ENCODE results near the gene TKTL1.
A peak's percentile ranks its signal among the peaks of the same experiment; 100 is the strongest.

The TKTL1 gene

GRCh38 chrX:154307202-154307601 is 11.6 kb downstream of the TKTL1 start:
- no peak for DNase-seq (ENCODE audit: low read depth)
- no peak overlapping the region for H3K4me3 ChIP-seq (ENCODE audit: low read depth, low read length)
- TF ChIP-seq, protein P1, sequence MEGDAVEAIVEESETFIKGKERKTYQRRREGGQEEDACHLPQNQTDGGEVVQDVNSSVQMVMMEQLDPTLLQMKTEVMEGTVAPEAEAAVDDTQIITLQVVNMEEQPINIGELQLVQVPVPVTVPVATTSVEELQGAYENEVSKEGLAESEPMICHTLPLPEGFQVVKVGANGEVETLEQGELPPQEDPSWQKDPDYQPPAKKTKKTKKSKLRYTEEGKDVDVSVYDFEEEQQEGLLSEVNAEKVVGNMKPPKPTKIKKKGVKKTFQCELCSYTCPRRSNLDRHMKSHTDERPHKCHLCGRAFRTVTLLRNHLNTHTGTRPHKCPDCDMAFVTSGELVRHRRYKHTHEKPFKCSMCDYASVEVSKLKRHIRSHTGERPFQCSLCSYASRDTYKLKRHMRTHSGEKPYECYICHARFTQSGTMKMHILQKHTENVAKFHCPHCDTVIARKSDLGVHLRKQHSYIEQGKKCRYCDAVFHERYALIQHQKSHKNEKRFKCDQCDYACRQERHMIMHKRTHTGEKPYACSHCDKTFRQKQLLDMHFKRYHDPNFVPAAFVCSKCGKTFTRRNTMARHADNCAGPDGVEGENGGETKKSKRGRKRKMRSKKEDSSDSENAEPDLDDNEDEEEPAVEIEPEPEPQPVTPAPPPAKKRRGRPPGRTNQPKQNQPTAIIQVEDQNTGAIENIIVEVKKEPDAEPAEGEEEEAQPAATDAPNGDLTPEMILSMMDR (conservative IDR thresholded peaks at IDR 0.05; ENCODE audit: low read depth, low read length) = no peak

DNA sequence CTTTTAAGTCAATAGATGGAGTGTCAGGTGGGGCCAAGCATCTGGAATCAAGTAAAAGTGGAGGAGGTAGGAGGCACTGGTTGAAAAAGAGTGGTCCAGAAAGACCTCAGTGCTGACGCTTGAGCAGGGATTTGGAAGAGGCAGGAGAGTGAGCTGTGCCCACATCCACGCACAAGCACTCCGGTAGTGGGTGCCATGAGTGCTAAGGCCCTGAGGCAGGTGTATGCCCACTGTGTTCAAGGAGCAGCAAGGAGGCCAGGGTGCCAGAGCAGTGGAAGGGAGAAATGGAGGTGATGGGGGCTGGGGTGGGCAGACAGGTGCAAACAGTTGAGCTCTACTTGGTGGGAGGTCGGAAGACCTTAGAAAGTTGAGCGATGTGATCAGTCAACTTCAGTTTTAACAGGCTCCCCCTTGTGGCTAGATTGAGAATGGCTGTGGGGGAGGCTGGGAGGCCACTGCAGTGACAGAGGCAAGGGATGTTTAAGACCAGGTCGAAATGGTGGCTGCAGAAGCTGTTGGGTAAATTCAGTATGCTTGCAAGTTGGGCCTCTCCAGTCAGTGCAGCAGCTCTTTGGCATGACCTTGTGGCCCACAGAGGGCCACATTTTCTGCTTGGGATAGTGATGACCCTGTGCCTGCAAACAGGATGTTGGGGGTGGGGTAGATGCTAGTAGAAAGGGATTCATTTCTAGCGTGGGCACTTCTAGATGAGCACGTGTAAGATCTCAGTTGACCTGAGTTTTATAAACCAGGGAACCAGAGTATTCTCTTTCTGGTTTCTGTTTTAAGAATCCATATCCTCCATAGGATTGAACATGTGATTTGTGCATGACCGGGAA is 12.7 kb downstream of the TKTL1 start:
- TF ChIP-seq, protein P1 (conservative IDR thresholded peaks at IDR 0.05; ENCODE audit: low read depth, low read length) = peak; percentile 75
- no peak overlapping the region for H3K4me3 ChIP-seq (ENCODE audit: low read depth, low read length)
- peak; percentile 52 for DNase-seq (ENCODE audit: low read depth)

DNA sequence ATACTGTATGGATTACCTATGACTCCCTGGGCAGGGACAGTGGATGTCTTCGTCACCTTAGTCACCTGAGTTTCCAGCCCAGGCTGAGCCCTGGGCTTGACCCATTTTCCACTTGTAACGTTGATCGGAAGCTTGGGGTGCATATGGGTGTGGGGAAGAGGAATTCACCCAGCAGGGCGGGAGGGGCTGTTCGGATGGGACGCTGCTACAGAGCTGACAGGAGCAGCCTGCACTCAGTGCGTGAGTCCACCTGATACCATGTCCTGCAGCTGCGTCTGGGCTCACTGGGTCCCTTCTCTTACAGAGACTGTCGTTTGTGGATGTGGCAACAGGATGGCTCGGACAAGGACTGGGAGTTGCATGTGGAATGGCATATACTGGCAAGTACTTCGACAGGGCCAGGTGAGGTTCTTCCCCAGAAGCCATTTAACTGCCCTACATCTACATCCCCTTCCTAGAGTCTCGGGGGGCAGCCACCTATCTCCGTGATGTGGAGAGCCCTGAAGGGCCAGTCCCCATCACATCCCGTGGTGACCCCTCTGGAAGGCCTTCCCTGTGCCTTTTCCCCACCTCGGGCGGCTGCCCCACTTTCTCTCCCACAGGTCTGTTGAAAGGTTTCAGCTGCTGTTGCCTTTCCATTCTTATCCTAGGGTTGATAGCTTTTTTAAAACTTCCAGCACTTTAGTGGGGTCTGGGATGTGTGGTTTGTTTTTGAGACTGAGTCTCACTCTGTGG is 13.6 kb downstream of the TKTL1 start:
- no peak overlapping the region for H3K4me3 ChIP-seq (ENCODE audit: low read depth, low read length)
- no peak for DNase-seq (ENCODE audit: low read depth)
- TF ChIP-seq, protein P1 (conservative IDR thresholded peaks at IDR 0.05; ENCODE audit: low read depth, low read length) = no peak

- DNase-seq (ENCODE audit: low read depth) = no peak
- H3K4me3 ChIP-seq (ENCODE audit: low read depth, low read length) = no peak overlapping the region
- TF ChIP-seq, protein P1 (conservative IDR thresholded peaks at IDR 0.05; ENCODE audit: low read depth, low read length) = no peak
Observed at GRCh38 chrX:154310616-154311536, 15.3 kb downstream of the TKTL1 start.

- TF ChIP-seq, protein P1 (conservative IDR thresholded peaks at IDR 0.05; ENCODE audit: low read depth, low read length) = no peak
- H3K4me3 ChIP-seq (ENCODE audit: low read depth, low read length) = no peak overlapping the region
- no peak for DNase-seq (ENCODE audit: low read depth)
Observed at GRCh38 chrX:154312116-154312515, 16.5 kb downstream of the TKTL1 start.

DNA sequence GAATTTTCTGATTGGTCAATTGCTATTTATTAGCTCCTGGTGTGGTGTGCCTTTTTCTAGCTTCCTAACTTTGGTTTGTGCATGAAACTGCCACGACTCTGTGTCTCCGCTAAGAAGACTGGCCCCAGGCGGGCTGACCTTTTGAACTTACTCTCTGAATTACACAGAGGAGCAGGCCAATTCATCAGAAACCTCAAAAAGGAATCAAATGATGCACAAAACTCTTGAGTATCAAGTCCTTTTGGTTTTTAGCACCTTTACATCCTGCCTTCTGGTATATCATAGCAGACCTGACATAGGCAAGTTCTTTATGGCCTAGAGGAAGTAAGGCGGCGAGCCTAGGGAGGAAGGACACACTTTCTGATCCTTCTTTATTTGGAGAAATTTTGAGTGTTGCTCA is 17.6 kb downstream of the TKTL1 start:
- H3K4me3 ChIP-seq (ENCODE audit: low read depth, low read length) = no peak overlapping the region
- TF ChIP-seq, protein P1 (conservative IDR thresholded peaks at IDR 0.05; ENCODE audit: low read depth, low read length) = no peak
- no peak for DNase-seq (ENCODE audit: low read depth)

All from choroid plexus epithelial cell (primary cell).